CD4-positive, alpha-beta T cell (primary cell): ENCODE measurements around the gene MAML2. TPM values are rescaled to one million over a fixed set of nuclear protein-coding genes. Genes with fewer than 3 reads are reported as not detected.
A peak's percentile ranks its signal among the peaks of the same experiment; 100 is the strongest.

ENCODE experiments used
- ATAC-seq: fragments of 200-7000 bp; cut with Tn5 transposase; one replicate; pipeline ENCODE4 v1.10.0; 2022; ENCODE audit warnings: mild to moderate bottlenecking; ENCODE audit not compliant: poor library complexity
- CTCF ChIA-PET: fragments of 350-600 bp; sonication (Branson Sonifier 250); formaldehyde crosslinking; loops from one replicate; lab custom pipeline; 2021; ENCODE audit warnings: antibody characterized with exemption, inconsistent platforms; lab: Charles Lee
- POLR2A ChIA-PET: fragments of 350-600 bp; sonication (Branson Sonifier 250); formaldehyde crosslinking; loops from one replicate; lab custom pipeline; 2021; ENCODE audit warnings: antibody characterized with exemption, inconsistent platforms; lab: Charles Lee
- DNase-seq, 14 experiments: peaks; one replicate each; pipeline ENCODE4 v3.0.0-alpha.2; 2013 to 2020; ENCODE audit warnings: mixed read lengths in 2 of 14
- H3K27ac ChIP-seq, 2 donors: one replicate each; pipeline versions ENCODE4 v1.5.1 to v1.7.0; 2013; ENCODE audit warnings: low read length in 2 of 2, low read depth in 1 of 2, mild to moderate bottlenecking in 1 of 2
- H3K27me3 ChIP-seq, 2 experiments: 1 replicate in 1 of 2; 2 replicates in 1 of 2; pipeline versions ENCODE4 v1.6.1 to v1.7.0; 2013; ENCODE audit warnings: low read length in 2 of 2, control low read depth in 1 of 2, mild to moderate bottlenecking in 1 of 2, moderate library complexity in 1 of 2; ENCODE audit not compliant: insufficient read depth in 2 of 2, control insufficient read depth in 1 of 2
- H3K36me3 ChIP-seq: one replicate; pipeline ENCODE4 v1.6.1; 2013; ENCODE audit warnings: low read length, control low read depth; ENCODE audit not compliant: insufficient read depth
- H3K4me1 ChIP-seq: one replicate; pipeline ENCODE4 v1.6.1; 2013; ENCODE audit warnings: low read length, control low read depth; ENCODE audit not compliant: insufficient read depth
- H3K4me3 ChIP-seq: one replicate; pipeline ENCODE4 v1.5.1; 2013; ENCODE audit warnings: mild to moderate bottlenecking, low read length, moderate library complexity
- H3K9me3 ChIP-seq, 2 experiments: 1 replicate in 1 of 2; 2 replicates in 1 of 2; pipeline versions ENCODE4 v1.6.1 to v1.7.0; 2013; ENCODE audit warnings: low read length in 2 of 2, mild to moderate bottlenecking in 2 of 2, control low read depth in 1 of 2, moderate library complexity in 1 of 2; ENCODE audit not compliant: control insufficient read depth in 1 of 2, insufficient read depth in 1 of 2
- H3K27ac Mint-ChIP-seq: one replicate; pipeline ENCODE4 v1.8.0; 2020; ENCODE audit warnings: mixed read lengths
- H3K27me3 Mint-ChIP-seq: one replicate; pipeline ENCODE4 v1.8.0; 2021; ENCODE audit warnings: mixed read lengths
- H3K36me3 Mint-ChIP-seq: one replicate; pipeline ENCODE4 v1.8.0; 2021; ENCODE audit warnings: low read depth, mixed read lengths
- H3K4me1 Mint-ChIP-seq: one replicate; pipeline ENCODE4 v1.8.0; 2021; ENCODE audit warnings: low read depth, mixed read lengths
- H3K4me3 Mint-ChIP-seq: one replicate; pipeline ENCODE4 v1.8.0; 2020; ENCODE audit warnings: mild to moderate bottlenecking, mixed read lengths
- H3K9me3 Mint-ChIP-seq: one replicate; pipeline ENCODE4 v1.8.0; 2020; ENCODE audit warnings: mixed read lengths
- intact Hi-C, 2 experiments: fragments of 100-400 bp; cut with DNase I in 1 of 2; cut with micrococcal nuclease in 1 of 2; formaldehyde crosslinking; loops; one replicate each; pipeline versions ENCODE4 v1.15.1 to v1.9.0; 2023 to 2025; cut with DNase I, micrococcal nuclease
- total RNA-seq, 174 experiments: library from RNA in 2 of 174; stranded (reverse) in 2 of 174; gene quantifications; one replicate each; pipeline ENCODE4 v1.2.3 and lab custom pipeline; 2021 to 2026
- TF ChIP-seq, protein P1 (sequence below): fragments of 200-600 bp; IDR thresholded peaks from one replicate; pipeline ENCODE4 v1.8.0; 2022; ENCODE audit warnings: antibody characterized with exemption, mild to moderate bottlenecking

The MAML2 gene
- total RNA-seq, 2 experiments from 2014 or later = 58.8 to 59.8 TPM

GRCh38 chr11:96389720-96390487 is 46.9 kb upstream of the MAML2 start, which contains the start of the genes CCDC82 and JRKL:
Gene CCDC82, minus strand, starts transcription at chr11:96389912. Its CDS starts 5,165 bp downstream, at chr11:96384747.
Gene JRKL, plus strand, starts transcription at chr11:96390013. Its CDS starts 637 bp downstream, at chr11:96390650.
- H3K27me3 Mint-ChIP-seq = no peaks in the 10 kb centered on the region
- peak within 1 kb of the TSS; percentile 84 for H3K27ac ChIP-seq
- peaks cover 19% of the 10 kb centered on the region for H3K36me3 Mint-ChIP-seq
- POLR2A ChIA-PET = interaction anchor here (0.6 to 2.9 kb wide), 29 partner anchors 10 to 1417 kb away, joined by 3 to 45 read pairs (median 4); partner anchors contain the start of genes CEP57, CWC15, ENDOD1 and FAM76B
- DNase-seq (peak; percentile 96 to 99 (median 98)), ATAC-seq (peak; percentile 96)
- intact Hi-C loops = loop anchor here (1.0 to 10.0 kb wide), 10 partner anchors 48 to 1413 kb away; partner anchors contain the start of genes MAML2 (in 2 of the 2), CEP57 (in 1 of the 2), ENDOD1 (in 1 of the 2) and SESN3 (in 1 of the 2)
- H3K4me1 ChIP-seq = peaks cover 18% of the 10 kb centered on the region
- peak within 1 kb of the TSS; percentile 91 for H3K4me3 Mint-ChIP-seq
- H3K27me3 ChIP-seq = no peaks in the 10 kb centered on the region
- CTCF ChIA-PET = interaction anchor here (1.2 to 3.5 kb wide), 3 partner anchors 48 to 1323 kb away, joined by 3 to 28 read pairs (median 3); partner anchors contain the start of genes MAML2 and SRSF8
- H3K9me3 Mint-ChIP-seq = no peaks in the 10 kb centered on the region
- H3K4me3 ChIP-seq = peak within 1 kb of the TSS; percentile 86
- H3K27ac Mint-ChIP-seq = peak within 1 kb of the TSS; percentile 88
- no peaks in the 10 kb centered on the region for H3K9me3 ChIP-seq
- H3K36me3 ChIP-seq = no peaks in the 10 kb centered on the region
- peaks cover 51% of the 10 kb centered on the region for H3K4me1 Mint-ChIP-seq
- TF ChIP-seq, protein P1, sequence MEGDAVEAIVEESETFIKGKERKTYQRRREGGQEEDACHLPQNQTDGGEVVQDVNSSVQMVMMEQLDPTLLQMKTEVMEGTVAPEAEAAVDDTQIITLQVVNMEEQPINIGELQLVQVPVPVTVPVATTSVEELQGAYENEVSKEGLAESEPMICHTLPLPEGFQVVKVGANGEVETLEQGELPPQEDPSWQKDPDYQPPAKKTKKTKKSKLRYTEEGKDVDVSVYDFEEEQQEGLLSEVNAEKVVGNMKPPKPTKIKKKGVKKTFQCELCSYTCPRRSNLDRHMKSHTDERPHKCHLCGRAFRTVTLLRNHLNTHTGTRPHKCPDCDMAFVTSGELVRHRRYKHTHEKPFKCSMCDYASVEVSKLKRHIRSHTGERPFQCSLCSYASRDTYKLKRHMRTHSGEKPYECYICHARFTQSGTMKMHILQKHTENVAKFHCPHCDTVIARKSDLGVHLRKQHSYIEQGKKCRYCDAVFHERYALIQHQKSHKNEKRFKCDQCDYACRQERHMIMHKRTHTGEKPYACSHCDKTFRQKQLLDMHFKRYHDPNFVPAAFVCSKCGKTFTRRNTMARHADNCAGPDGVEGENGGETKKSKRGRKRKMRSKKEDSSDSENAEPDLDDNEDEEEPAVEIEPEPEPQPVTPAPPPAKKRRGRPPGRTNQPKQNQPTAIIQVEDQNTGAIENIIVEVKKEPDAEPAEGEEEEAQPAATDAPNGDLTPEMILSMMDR = no peak

DNA sequence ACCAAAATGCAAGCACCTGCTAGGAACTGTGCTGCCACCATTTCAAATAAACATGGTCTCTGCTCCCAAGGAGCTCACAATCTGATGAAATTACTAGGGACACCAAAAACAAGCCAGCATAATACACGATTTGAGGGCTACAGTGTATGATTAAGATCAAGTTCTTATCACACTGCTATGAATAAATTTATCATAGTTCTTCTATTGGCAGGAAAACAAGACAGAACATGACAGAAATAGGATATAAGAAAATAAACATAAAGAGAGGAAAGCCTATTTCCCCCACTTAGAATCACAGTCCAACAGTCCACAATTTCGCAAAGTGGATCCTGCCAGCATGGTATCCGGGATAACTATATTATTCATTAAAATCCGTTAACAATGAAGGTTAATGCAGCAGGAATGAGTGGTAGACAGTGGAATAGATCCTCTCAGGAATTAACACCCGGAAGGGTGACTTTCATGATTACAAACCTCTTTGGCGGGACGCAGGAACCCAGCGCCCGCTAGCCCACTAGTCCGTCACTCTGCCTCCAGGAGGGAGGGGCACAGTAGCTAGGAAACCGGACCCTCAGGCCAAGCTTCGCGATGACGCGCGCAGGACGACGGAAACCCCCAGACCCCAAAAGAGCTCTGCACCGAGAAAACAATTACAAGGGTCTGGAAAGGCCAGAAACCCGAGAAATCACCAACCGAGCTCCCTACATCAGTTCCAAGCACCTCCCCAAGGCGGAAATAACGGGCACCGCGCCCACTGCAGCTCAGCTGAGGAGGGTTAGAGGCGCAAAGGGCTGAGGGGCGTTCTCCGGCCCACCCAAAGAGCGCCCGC is 46.1 kb upstream of the MAML2 start:
- no peaks in the 10 kb centered on the region for H3K27me3 Mint-ChIP-seq
- H3K4me3 Mint-ChIP-seq = peak overlapping the region; percentile 91
- Histone ChIP-seq H3K36me3 (no peaks in the 10 kb centered on the region), H3K27me3 (no peaks in the 10 kb centered on the region), H3K4me1 (peaks cover 18% of the 10 kb centered on the region), H3K4me3 (peak overlapping the region; percentile 86), H3K9me3 (no peaks in the 10 kb centered on the region), H3K27ac (peak overlapping the region; percentile 84)
- H3K36me3 Mint-ChIP-seq = peaks cover 23% of the 10 kb centered on the region
- H3K4me1 Mint-ChIP-seq = peaks cover 57% of the 10 kb centered on the region
- H3K27ac Mint-ChIP-seq = peak overlapping the region; percentile 88
- ChIA-PET POLR2A (interaction anchor here (0.6 to 2.9 kb wide), 29 partner anchors 9 to 1416 kb away, joined by 3 to 45 read pairs (median 4); partner anchors contain the start of genes CEP57, CWC15, ENDOD1 and FAM76B), CTCF (interaction anchor here (1.2 to 3.5 kb wide), 4 partner anchors 47 to 1322 kb away, joined by 3 to 28 read pairs (median 3); partner anchors contain the start of genes MAML2 and SRSF8)
- ATAC-seq (peak; percentile 58), DNase-seq (no peak)
- no peaks in the 10 kb centered on the region for H3K9me3 Mint-ChIP-seq
- intact Hi-C loops = loop anchor here (5.0 kb wide), 2 partner anchors 47 to 1157 kb away; partner anchors contain the start of genes MAML2 (in 1 of the 2) and SESN3 (in 1 of the 2)
- TF ChIP-seq, protein P1 = no peak

DNA sequence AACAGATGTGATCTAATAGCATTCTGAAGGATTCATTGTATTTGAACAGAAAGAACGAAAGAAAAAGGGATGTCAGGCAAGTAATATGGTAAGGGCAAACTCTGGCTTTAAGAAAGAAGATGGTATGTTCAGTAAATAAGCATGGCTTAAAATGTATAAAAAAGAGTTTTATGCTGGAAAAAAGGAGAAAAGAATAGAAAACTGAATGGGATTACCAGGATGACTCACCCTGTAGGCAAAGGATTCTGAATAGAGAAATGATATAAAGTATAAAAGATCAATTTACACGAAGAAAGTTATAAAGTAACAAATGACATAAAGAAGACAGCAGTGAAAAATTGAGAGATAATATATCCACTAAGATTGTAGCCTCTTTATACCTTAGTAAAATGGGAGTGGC is 42.2 kb upstream of the MAML2 start:
- ChIA-PET POLR2A (no interaction called here), CTCF (interaction anchor here (2.5 kb wide), 1 partner anchor 43 kb away, joined by 10 read pairs; the partner anchor contains the start of gene MAML2)
- ATAC-seq (no peak), DNase-seq (no peak)
- H3K36me3 ChIP-seq = peaks cover 23% of the 10 kb centered on the region
- no peak overlapping the region for H3K27ac ChIP-seq
- peaks cover 9% of the 10 kb centered on the region for H3K4me1 ChIP-seq
- H3K27me3 Mint-ChIP-seq = no peaks in the 10 kb centered on the region
- peak overlapping the region; percentile 48 for H3K27ac Mint-ChIP-seq
- no peaks in the 10 kb centered on the region for H3K9me3 ChIP-seq
- TF ChIP-seq, protein P1 = no peak
- H3K4me1 Mint-ChIP-seq = peaks cover 51% of the 10 kb centered on the region
- intact Hi-C loops = loop anchor here (5.0 kb wide), 2 partner anchors 43 to 1153 kb away; partner anchors contain the start of genes MAML2 (in 1 of the 2) and SESN3 (in 1 of the 2)
- H3K9me3 Mint-ChIP-seq = no peaks in the 10 kb centered on the region
- peaks cover 44% of the 10 kb centered on the region for H3K36me3 Mint-ChIP-seq
- H3K4me3 Mint-ChIP-seq = peak overlapping the region; percentile 43
- H3K27me3 ChIP-seq = no peaks in the 10 kb centered on the region
- no peak overlapping the region for H3K4me3 ChIP-seq
